Progenitor cell of endocrine pancreas (in vitro differentiated cells): Measurements from ENCODE around the gene CPN2. TPM values are rescaled to one million over a fixed set of nuclear protein-coding genes. Genes with fewer than 3 reads are reported as not detected.

ENCODE experiments used
- DNase-seq: peaks from one replicate; pipeline ENCODE4 v3.0.0; 2021; ENCODE audit warnings: low spot score; ENCODE audit not compliant: unreplicated experiment
- H3K27ac Mint-ChIP-seq: 2 replicates; pipeline ENCODE4 v1.8.0; 2021; ENCODE audit warnings: mild to moderate bottlenecking, moderate library complexity, mixed read lengths
- H3K27me3 Mint-ChIP-seq: 2 replicates; pipeline ENCODE4 v1.8.0; 2021; ENCODE audit warnings: mixed read lengths
- H3K36me3 Mint-ChIP-seq: 2 replicates; pipeline ENCODE4 v1.8.0; 2022; ENCODE audit warnings: mixed read lengths; ENCODE audit not compliant: insufficient read depth
- H3K4me1 Mint-ChIP-seq: 2 replicates; pipeline ENCODE4 v1.8.0; 2021; ENCODE audit warnings: low read depth, mixed read lengths
- H3K4me3 Mint-ChIP-seq: 2 replicates; pipeline ENCODE4 v1.8.0; 2021; ENCODE audit warnings: low read depth, mild to moderate bottlenecking, moderate library complexity, mixed read lengths
- H3K9me3 Mint-ChIP-seq: 2 replicates; pipeline ENCODE4 v1.8.0; 2021; ENCODE audit warnings: low read depth, mixed read lengths
- total RNA-seq: library from RNA; stranded (reverse); gene quantifications from 2 replicates; pipeline ENCODE4 v1.2.1, GENCODE V29; 2021
- TF ChIP-seq, protein P1 (sequence below): fragments of 200-600 bp; sonication (generic); IDR thresholded peaks from one replicate; pipeline ENCODE4 v1.5.0; 2021; ENCODE audit warnings: antibody characterized with exemption, mild to moderate bottlenecking; ENCODE audit not compliant: unreplicated experiment

The CPN2 gene
- total RNA-seq, 1 donor from 2014 or later, result not detected

DNA sequence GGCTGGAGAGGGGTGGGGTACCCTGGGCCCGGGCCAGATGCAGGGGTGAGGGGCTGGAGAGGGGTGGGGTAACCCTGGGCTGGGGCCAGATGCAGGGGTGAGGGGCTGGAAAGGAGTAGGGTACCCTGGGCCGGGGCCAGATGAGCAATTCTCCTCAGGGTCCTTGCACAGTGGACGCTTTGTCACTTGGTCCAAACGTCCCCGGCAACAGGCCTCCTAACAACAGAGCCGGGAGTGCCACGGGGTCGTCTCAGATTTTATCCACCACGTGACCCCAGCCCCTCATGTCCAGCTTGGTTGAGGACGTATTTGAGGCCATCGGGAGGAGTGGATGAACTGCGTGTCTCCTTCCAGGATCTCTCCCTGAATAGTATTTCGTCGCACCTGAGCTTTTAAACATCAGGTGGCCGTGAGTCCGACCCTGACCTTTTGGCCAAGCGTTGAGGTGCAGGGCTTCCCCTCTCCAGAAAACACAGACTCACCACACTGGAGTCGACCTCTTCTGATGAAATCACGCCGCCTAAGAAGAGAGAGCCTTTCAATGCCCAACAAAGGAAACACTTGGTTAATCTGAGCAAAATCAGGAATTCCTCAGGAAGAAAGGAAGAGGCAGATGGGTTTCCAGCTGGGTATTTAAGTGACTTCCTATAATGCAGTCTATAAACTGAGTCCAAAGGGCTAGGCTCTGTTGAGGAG is 31.2 kb upstream of the CPN2 start:
- DNase-seq, result no peak
- Mint-ChIP-seq H3K4me3 (no peak overlapping the region), H3K4me1 (peaks cover 7% of the 10 kb centered on the region), H3K27ac (no peak overlapping the region), H3K9me3 (no peaks in the 10 kb centered on the region), H3K36me3 (no peaks in the 10 kb centered on the region), H3K27me3 (peaks cover 34% of the 10 kb centered on the region)
- TF ChIP-seq, protein P1, sequence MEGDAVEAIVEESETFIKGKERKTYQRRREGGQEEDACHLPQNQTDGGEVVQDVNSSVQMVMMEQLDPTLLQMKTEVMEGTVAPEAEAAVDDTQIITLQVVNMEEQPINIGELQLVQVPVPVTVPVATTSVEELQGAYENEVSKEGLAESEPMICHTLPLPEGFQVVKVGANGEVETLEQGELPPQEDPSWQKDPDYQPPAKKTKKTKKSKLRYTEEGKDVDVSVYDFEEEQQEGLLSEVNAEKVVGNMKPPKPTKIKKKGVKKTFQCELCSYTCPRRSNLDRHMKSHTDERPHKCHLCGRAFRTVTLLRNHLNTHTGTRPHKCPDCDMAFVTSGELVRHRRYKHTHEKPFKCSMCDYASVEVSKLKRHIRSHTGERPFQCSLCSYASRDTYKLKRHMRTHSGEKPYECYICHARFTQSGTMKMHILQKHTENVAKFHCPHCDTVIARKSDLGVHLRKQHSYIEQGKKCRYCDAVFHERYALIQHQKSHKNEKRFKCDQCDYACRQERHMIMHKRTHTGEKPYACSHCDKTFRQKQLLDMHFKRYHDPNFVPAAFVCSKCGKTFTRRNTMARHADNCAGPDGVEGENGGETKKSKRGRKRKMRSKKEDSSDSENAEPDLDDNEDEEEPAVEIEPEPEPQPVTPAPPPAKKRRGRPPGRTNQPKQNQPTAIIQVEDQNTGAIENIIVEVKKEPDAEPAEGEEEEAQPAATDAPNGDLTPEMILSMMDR, result no peak

DNA sequence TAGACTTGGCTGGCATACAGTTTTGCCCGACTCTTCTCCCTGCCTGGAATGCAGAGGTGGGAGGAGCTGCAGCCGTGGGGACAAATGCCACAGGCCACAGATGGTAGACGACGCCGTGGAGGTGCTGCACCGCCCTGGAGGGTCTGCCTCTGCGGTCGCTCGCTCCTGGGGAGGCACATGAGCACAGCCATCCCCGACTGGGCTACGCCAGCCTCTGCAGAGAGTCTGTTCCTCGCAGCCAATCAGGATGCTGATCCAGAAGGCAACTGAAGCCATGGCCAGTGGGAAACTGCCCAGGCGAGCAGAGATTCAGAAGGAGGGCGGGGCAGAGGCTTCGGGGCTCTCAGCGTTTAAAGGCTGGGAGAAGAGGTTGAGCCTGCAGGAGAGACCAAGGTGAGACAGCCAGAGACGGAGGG is 30.3 kb upstream of the CPN2 start:
- H3K9me3 Mint-ChIP-seq, result no peaks in the 10 kb centered on the region
- H3K27me3 Mint-ChIP-seq, result peaks cover 30% of the 10 kb centered on the region
- H3K27ac Mint-ChIP-seq, result no peak overlapping the region
- H3K4me1 Mint-ChIP-seq, result peaks cover 5% of the 10 kb centered on the region
- DNase-seq, result no peak
- TF ChIP-seq, protein P1, result no peak
- no peak overlapping the region for H3K4me3 Mint-ChIP-seq
- no peaks in the 10 kb centered on the region for H3K36me3 Mint-ChIP-seq

DNA sequence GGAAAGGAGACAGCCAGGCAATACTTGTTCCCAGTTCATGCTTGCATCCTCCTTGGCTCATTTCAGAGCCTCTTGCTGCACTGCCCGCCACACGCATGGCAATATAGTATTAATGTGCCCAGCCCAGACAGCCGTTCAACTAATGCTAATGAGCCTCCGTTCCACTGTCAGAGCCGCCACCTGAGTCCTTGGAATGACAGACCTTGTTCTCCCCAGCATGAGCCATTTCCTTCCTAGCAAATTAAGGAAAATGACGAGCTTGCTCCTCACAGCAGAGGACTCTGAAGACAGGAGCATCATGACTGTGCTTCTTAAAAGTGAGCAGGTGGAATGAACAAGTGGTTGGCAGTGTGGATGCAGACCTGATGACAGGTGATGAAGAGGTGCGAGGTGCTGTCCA is 29.2 kb upstream of the CPN2 start:
- Mint-ChIP-seq H3K4me1 (peaks cover 3% of the 10 kb centered on the region), H3K4me3 (no peak overlapping the region), H3K27ac (no peak overlapping the region), H3K27me3 (peaks cover 31% of the 10 kb centered on the region), H3K9me3 (no peaks in the 10 kb centered on the region), H3K36me3 (no peaks in the 10 kb centered on the region)
- DNase-seq, result no peak
- TF ChIP-seq, protein P1, result no peak

DNA sequence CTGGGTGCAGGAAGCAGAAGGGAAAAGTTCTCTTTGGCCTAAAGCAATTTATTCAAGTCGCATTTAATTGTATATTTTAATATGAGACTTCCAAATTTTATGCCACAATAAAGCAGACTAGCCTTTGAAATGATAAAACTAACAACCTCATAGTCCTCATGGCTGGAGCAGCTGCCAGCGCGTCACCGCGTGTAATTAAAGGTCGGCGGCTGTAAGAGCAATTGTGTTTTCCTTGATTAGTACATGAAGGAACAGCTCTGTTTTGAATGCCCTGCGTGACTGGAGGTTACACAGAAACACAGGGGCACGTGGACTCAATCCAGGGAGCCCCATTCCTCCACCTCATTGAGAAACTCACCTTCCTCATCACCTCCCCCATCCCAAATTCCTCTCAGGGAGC is 28.5 kb upstream of the CPN2 start:
- peaks cover 5% of the 10 kb centered on the region for H3K4me1 Mint-ChIP-seq
- H3K27ac Mint-ChIP-seq, result no peak overlapping the region
- DNase-seq, result no peak
- no peak overlapping the region for H3K4me3 Mint-ChIP-seq
- H3K36me3 Mint-ChIP-seq, result no peaks in the 10 kb centered on the region
- TF ChIP-seq, protein P1, result no peak
- no peaks in the 10 kb centered on the region for H3K9me3 Mint-ChIP-seq
- peaks cover 36% of the 10 kb centered on the region for H3K27me3 Mint-ChIP-seq

DNA sequence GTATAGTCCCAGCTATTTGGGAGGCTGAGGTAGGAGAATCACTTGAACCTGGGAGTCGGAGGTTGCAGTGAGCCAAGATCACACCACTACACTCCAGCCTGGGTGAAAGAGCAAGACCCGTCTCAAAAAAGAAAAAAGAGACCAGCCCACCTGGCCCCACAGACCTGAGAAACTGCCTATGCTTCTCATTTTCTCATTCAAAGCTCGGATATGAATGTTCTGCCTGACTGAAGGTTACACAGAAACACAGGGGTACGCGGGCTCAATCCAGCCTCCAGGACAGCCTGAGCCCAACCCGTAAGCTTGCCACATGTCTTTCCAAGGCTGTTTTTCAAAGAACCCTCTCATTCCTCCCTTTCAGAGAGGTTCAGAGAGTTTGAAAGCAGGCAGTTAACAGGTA is 28.1 kb upstream of the CPN2 start:
- Mint-ChIP-seq H3K4me3 (no peak overlapping the region), H3K27me3 (peaks cover 36% of the 10 kb centered on the region), H3K36me3 (no peaks in the 10 kb centered on the region), H3K4me1 (peaks cover 5% of the 10 kb centered on the region), H3K27ac (no peak overlapping the region), H3K9me3 (no peaks in the 10 kb centered on the region)
- DNase-seq, result no peak
- TF ChIP-seq, protein P1, result no peak
